ENCODE data around the gene THOC6. TPM values are rescaled to one million over a fixed set of nuclear protein-coding genes. Genes with fewer than 3 reads are reported as not detected.

The THOC6 gene
- total RNA-seq, 2 donors from 2014 or later, result 27.4 to 45.8 TPM

DNA sequence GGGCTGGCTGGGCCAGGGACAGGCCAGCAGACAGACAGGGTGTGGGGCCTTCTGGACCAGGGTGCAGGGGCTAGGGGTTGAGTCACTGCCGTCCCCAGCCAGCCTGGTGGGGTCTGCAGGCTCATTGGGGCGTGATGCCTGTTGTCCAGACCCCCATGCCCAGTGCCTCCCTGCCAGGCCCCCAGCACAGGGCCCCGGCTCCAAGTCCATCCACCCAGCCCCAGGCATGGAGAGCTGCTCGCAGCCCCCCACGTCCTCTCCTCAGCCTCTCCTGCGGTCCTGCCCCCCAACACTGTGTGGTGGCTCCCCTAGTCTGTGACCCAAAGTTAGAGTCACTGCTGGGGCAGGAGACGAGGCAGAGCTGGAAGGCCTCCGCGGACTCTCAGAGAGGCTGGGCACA, 36.5 kb upstream of the THOC6 start:
- TF ChIP-seq CTCF (IDR thresholded peaks at IDR 0.05), result no peak
- H3K27me3 ChIP-seq, result no peaks in the 10 kb centered on the region
- H3K9ac ChIP-seq (ENCODE audit: low read depth in 2 of 2, low read length in 2 of 2), result no peak overlapping the region
- H3K4me1 ChIP-seq, result peaks cover 3% of the 10 kb centered on the region
- no peak overlapping the region for H3K27ac ChIP-seq
- no peaks in the 10 kb centered on the region for H3K36me3 ChIP-seq
- intact Hi-C loops (cut with DNase I), result no loop called here
- no peak for DNase-seq
- H3K4me3 ChIP-seq, result no peak overlapping the region
- H3K9me3 ChIP-seq, result no peaks in the 10 kb centered on the region

GRCh38 chr16:2987833-2988232, 36.0 kb upstream of the THOC6 start:
- intact Hi-C loops (cut with DNase I), result no loop called here
- Histone ChIP-seq H3K4me1 (peaks cover 3% of the 10 kb centered on the region), H3K9ac (ENCODE audit: low read depth in 2 of 2, low read length in 2 of 2) (no peak overlapping the region), H3K27ac (no peak overlapping the region), H3K36me3 (no peaks in the 10 kb centered on the region), H3K27me3 (no peaks in the 10 kb centered on the region), H3K9me3 (no peaks in the 10 kb centered on the region), H3K4me3 (no peak overlapping the region)
- no peak for TF ChIP-seq CTCF (IDR thresholded peaks at IDR 0.05)
- no peak for DNase-seq

DNA sequence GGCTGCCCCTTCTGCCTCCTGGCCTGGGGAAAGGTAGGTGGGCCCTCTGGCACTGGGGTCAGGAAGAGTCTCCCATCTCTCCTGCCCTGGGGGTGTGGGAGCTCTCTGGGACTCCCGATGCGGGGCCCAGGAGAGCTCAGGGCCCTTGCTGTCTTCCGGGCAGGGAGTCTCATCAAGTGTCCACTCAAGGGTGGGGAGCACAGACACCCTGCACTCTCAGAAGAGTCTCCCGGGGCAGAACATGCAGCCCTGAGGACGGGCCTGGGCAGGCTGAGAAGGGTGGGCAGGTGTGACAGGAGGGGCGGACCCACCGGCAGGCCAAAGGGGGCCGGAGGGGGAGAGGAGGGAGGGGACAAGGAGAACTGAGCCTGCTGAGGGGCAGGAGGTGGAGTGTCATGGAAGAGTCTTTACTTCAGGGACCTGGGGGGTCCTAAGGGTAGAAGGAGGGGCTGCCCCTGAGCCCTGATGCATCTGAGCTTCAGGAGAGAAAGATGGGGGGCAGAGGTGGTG, 35.2 kb upstream of the THOC6 start:
- Histone ChIP-seq H3K36me3 (no peaks in the 10 kb centered on the region), H3K9me3 (no peaks in the 10 kb centered on the region), H3K27me3 (no peaks in the 10 kb centered on the region), H3K9ac (ENCODE audit: low read depth in 2 of 2, low read length in 2 of 2) (no peak overlapping the region), H3K4me3 (no peak overlapping the region), H3K27ac (no peak overlapping the region), H3K4me1 (peaks cover 3% of the 10 kb centered on the region)
- no peak for DNase-seq
- intact Hi-C loops (cut with DNase I), result no loop called here
- no peak for TF ChIP-seq CTCF (IDR thresholded peaks at IDR 0.05)

- Histone ChIP-seq H3K4me3 (no peak overlapping the region), H3K27ac (no peak overlapping the region), H3K36me3 (no peaks in the 10 kb centered on the region), H3K27me3 (no peaks in the 10 kb centered on the region), H3K9ac (ENCODE audit: low read depth in 2 of 2, low read length in 2 of 2) (no peak overlapping the region), H3K9me3 (no peaks in the 10 kb centered on the region), H3K4me1 (no peaks in the 10 kb centered on the region)
- intact Hi-C loops (cut with DNase I), result no loop called here
- peak; percentile 55 for DNase-seq
- TF ChIP-seq CTCF (IDR thresholded peaks at IDR 0.05), result no peak
Observed at GRCh38 chr16:2990891-2991290, 32.9 kb upstream of the THOC6 start.

DNA sequence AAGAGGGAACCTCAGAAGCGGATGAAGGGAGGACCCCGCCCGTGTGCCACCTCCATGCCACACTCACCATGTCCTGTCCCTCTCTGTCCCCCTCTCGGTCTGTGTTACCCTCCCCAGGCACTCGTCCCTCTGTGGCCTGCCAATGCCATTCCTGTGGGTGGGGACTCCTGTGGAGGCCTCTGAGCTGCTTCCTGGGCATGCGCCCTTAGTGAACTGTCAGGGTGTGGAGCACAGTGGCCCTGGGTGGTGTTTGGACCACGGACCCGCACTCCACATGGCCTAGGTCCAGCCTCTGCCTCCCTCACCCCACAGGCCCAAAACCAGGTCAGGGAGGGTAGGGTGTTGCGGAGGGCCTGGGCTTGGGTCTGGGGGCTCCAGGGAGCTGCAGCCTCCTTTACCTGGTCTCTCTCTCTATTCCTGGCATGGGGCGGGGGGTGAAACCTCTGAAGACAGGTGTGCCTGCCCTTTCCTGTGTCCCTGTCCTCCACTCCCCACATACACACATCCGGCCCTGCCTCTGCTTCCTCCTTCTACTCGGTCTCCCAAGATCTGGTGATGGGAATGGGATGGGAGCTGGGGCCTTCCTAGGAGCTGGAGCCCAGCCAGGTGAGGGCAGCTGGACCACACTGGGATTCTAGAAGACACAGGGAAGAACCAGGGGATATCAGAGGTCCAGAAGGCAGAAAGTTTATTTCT, 32.1 kb upstream of the THOC6 start:
- H3K4me1 ChIP-seq, result no peaks in the 10 kb centered on the region
- H3K9ac ChIP-seq (ENCODE audit: low read depth in 2 of 2, low read length in 2 of 2), result no peak overlapping the region
- H3K9me3 ChIP-seq, result no peaks in the 10 kb centered on the region
- TF ChIP-seq CTCF (IDR thresholded peaks at IDR 0.05), result no peak
- no peak overlapping the region for H3K4me3 ChIP-seq
- DNase-seq, result peak; percentile 45
- no peaks in the 10 kb centered on the region for H3K36me3 ChIP-seq
- no peaks in the 10 kb centered on the region for H3K27me3 ChIP-seq
- intact Hi-C loops (cut with DNase I), result no loop called here
- H3K27ac ChIP-seq, result no peak overlapping the region
